ENCODE data around the gene TRIOBP. TPM values are rescaled to one million over a fixed set of nuclear protein-coding genes. Genes with fewer than 3 reads are reported as not detected.
A peak's percentile ranks its signal among the peaks of the same experiment; 100 is the strongest.
"Not testable (repeated sequence)": the region's sequence is repeated elsewhere in the genome, so short reads cannot be mapped to it uniquely, and the experiment has no call there.

Gene TRIOBP
- total RNA-seq, 1 donor from 2014 or later = 85.0 TPM

GRCh38 chr22:37655252-37655563 lies 41.6 kb upstream of the TRIOBP start:
- H3K4me3 ChIP-seq = no peak overlapping the region
- peaks cover 33% of the 10 kb centered on the region for H3K36me3 ChIP-seq
- intact Hi-C loops (cut with DNase I) = no loop called here
- no peaks in the 10 kb centered on the region for H3K9me3 ChIP-seq
- H3K27me3 ChIP-seq = no peaks in the 10 kb centered on the region
- no peak for TF ChIP-seq CTCF (IDR thresholded peaks at IDR 0.05)
- H3K27ac ChIP-seq = no peak overlapping the region
- ATAC-seq = no peak
- no peak for DNase-seq
- peaks cover 16% of the 10 kb centered on the region for H3K4me1 ChIP-seq

- DNase-seq; intact Hi-C loops (cut with DNase I); H3K9me3 ChIP-seq; ATAC-seq; H3K27me3 ChIP-seq; H3K4me3 ChIP-seq; H3K27ac ChIP-seq: not testable (repeated sequence)
- peaks cover 26% of the 10 kb centered on the region for H3K4me1 ChIP-seq
- peaks cover 20% of the 10 kb centered on the region for H3K36me3 ChIP-seq
Observed at GRCh38 chr22:37656583-37656982, 40.3 kb upstream of the TRIOBP start.

GRCh38 chr22:37657590-37658132 lies 39.2 kb upstream of the TRIOBP start:
- ATAC-seq = no peak
- peaks cover 15% of the 10 kb centered on the region for H3K36me3 ChIP-seq
- H3K4me1 ChIP-seq = peaks cover 32% of the 10 kb centered on the region
- H3K4me3 ChIP-seq = peak overlapping the region; percentile 59
- H3K27ac ChIP-seq = peak overlapping the region; percentile 82
- no peak for DNase-seq
- TF ChIP-seq CTCF (IDR thresholded peaks at IDR 0.05) = no peak
- intact Hi-C loops (cut with DNase I) = no loop called here
- no peaks in the 10 kb centered on the region for H3K27me3 ChIP-seq
- no peaks in the 10 kb centered on the region for H3K9me3 ChIP-seq

- Histone ChIP-seq H3K4me1 (peaks cover 32% of the 10 kb centered on the region), H3K9me3 (no peaks in the 10 kb centered on the region), H3K36me3 (peaks cover 7% of the 10 kb centered on the region), H3K27ac (peak within 1 kb of the TSS; percentile 82), H3K4me3 (peak within 1 kb of the TSS; percentile 59), H3K27me3 (no peaks in the 10 kb centered on the region)
- TF ChIP-seq CTCF (IDR thresholded peaks at IDR 0.05) = no peak
- ATAC-seq (peak; percentile 97), DNase-seq (peak; percentile 99)
- intact Hi-C loops (cut with DNase I) = no loop called here
Observed at GRCh38 chr22:37658133-37659065, 38.4 kb upstream of the TRIOBP start, which contains the start of gene PDXP. Gene PDXP (plus strand): TSS chr22:37658723. CDS start chr22:37658783, 60 bp downstream.

- peak overlapping the region; percentile 59 for H3K4me3 ChIP-seq
- intact Hi-C loops (cut with DNase I) = no loop called here
- peaks cover 32% of the 10 kb centered on the region for H3K4me1 ChIP-seq
- TF ChIP-seq CTCF (IDR thresholded peaks at IDR 0.05) = no peak
- no peak for DNase-seq
- H3K36me3 ChIP-seq = no peaks in the 10 kb centered on the region
- ATAC-seq = no peak
- H3K27me3 ChIP-seq = no peaks in the 10 kb centered on the region
- H3K27ac ChIP-seq = no peak overlapping the region
- no peaks in the 10 kb centered on the region for H3K9me3 ChIP-seq
Observed at GRCh38 chr22:37659066-37659896, 37.6 kb upstream of the TRIOBP start.
